ENCODE data around the gene TMEM120B.

DNA sequence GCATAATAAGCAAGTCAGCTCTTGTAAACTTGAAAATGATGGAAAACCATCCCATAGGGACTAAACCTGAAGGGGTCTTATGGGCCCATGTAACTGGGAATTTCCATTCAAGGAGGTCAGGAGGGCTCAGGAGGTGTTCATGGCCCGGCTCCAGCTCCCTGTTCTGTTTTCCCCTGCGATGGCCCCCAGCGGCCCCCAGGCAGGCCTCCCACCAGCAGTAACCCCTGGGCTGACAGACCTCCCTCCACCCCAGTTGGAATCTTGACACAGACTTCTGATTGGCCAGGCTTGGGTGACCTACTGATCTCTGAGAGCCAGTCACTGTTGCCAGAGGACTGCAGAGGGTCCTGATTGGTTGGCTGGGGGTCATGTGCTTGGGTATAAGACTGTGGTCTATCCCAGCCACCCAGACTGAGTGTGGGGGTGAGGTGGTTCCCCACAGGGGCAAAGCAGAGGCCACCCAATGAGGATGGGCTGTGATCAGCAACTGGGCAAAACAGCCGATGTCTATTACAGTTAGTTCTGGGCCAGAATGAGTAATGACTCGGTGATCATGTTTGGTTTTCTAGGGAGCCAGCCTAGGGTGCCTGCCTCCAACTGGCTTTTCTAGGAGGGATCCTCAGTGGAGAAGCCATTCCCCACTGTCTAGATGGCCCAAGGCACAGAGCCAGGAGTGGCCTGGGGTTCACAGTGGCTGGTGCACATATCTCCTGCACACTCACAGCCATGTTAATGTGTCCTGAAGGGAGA lies 53.9 kb downstream of the TMEM120B start:
- no peak for TF ChIP-seq CTCF (IDR thresholded peaks at IDR 0.05; ENCODE audit: borderline replicate concordance, extremely low read depth, low read length, poor library complexity, severe bottlenecking)
- no peak for TF ChIP-seq EZH2 (IDR thresholded peaks at IDR 0.05; ENCODE audit: borderline replicate concordance, low read depth, low read length, severe bottlenecking)

All from DND-41 (cell line).